ENCODE data around the gene SIGLEC6.

Gene SIGLEC6

DNA sequence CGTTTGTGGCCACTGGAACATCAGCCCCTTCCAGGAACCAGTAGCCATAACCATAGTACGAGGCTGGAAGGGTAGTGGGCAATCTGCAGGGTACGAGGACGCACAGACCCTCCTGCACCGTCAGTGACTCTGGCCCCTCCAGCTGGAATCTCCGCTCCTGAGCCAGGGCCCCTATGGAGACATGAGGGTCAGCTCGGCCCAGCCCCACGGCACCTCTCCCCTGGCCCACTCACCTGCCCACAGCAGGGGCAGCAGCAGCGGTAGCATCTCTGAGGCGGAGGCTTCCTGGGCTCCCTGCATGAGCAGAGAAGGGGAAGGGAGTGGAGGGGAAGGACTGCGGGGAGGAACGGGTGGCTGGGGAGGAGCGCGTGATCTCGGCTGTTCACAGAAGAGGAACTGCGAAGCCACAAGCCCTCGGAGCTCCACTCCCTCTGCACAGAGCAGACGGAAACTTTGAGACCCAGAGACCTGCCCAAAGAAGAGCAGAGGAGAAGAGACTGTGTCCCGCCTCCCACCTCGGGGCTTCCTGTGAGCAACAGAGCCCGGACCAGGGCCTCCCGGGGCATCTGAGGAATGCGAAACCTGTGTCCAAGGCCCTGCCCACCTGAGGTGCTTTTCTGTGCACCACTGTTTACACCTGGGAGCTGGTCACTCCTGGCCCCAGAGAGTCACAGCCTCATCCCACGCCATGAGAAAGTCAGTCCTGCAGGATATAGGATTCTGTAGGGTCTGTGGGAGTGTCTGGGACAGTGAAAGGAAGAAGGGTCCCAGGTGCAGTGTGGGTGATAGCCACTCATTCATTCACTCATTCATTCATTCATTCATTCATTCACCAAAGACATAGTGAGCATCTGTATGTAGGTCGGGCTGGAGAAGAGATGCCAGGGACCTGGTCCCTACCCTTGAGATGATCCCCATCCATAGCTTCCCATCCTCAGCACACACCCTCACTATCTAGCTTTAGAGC lies at the start of gene SIGLEC6:
Gene SIGLEC6 (minus strand): TSS at position 322 of the 967 bp plus-strand sequence. CDS start 22 bp downstream, at position 300.
- no peak for DNase-seq (ENCODE audit: low spot score)

DNA sequence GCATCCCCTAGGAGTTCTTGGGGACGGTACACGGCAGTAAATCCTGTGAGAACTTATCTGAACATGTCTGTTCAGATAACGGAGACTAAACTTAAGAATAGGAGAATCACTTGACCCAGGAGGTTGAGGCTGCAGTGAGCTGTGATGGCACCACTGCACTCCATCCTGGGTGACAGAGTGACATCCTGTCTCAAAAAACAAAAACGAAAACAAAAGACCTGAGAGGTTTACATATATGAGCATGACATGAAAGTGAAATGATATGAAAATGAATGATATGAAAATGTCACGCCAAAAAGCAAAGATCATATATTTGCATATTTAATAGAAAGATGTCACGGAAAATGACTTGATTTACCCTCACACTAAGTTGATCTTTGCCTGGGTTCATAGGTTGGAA lies 45.4 kb upstream of the SIGLEC6 start:
- no peak for DNase-seq (ENCODE audit: low spot score)

DNA sequence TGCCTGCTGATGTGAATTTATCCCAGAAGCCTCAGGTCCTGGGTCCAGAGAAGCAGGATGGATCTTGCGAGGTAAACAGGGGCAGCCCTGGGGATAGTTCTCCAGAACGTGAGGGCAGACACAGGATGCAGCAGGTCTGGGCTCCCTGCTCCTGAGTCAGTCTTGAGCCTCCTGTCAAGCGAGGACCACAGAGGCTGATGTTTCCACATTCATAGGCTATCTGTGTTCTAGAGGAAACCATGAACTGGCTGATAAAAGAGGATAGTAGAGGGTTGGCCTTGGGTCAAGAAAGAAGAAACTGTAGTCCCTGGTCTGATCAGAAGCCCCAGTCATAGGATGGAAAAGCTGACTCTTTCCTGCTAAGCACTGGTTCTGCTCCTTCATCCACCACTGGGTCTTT lies 41.9 kb upstream of the SIGLEC6 start:
- DNase-seq (ENCODE audit: low spot score): no peak

DNA sequence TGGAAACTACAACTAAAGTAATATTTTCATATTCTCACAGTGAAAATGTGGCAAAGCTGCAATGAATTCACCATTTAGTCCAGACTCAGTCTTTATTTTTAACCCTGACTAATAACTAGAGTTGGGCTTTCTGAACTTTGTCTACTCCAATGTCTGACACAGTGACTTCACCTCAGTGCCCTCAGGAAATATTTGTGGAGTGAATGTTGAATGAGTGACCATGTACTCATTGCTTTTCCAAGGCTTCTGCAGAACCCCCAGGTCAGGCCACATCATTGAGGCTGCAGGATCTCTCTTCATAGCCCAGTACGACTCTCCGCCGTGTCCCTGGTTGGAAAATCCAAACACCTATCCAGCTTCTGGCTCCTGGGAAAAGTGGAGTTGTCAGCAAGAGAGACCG lies 41.4 kb upstream of the SIGLEC6 start:
- peak; percentile 59 for DNase-seq (ENCODE audit: low spot score)

DNA sequence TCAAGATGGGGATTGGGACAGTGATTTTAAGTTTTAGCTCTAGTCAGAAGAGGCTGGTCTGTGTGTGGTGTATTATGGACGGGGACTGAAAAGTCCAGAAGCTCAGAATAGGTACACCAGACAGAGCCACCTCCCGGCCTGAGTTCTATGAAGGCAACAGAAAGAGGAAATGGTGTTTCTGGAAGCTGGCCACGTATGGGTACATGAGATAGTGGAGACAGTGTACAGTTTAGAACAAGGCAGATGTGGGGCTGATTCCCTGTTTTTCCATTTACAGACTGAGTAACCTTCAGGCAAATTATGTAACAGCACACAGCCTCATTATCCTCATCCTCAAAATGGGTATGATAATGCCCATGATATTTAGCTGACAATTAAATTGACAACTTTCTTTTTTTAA lies 40.9 kb upstream of the SIGLEC6 start:
- no peak for DNase-seq (ENCODE audit: low spot score)

DNA sequence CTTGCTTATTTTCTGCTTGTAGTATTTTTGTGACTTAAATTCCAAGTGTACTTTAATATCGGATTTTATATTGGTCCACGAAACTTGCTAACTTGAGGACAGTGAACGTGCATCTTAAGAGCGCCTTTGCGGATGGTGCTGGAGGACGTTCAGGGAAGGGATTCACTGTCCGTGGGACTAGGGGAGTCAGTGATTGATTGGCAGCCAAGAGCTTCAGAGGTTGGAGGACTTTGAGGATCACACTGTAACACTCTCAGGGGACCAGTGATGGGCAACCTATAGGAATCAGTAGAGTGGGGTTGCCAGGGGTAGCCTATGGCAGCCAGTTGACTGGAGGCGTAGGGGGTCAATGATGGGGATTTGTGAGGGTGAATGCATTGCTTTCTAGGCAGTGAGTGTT lies 40.1 kb upstream of the SIGLEC6 start:
- no peak for DNase-seq (ENCODE audit: low spot score)

DNA sequence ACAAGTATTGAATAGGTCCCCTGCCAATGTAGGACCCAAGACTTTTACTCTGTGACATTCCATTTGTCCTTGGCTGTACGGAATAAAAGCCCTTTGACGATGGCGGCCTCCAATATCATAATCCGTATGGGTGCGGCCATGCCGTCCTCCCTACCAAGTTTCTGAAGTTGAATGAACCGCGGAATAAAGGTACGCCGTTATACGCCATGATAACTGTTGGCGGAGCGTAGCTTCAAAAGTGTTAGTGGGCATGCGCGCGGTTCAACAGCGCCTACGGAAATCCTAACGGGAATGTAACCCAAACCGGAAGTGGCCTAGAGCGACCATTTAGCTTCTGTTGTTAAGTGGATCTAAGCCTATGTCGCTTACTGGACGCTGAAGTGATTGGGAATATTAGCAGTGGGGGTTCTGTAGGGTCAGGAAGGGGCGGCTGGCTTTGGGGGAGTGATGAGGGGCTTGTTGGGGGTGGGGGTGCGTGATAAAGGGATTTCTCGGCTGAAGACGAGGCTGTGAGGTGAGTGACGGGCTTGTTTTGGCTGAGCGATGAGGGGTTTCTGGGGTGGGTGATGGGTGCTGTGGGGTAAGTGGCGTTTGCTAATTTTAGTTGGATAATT lies 39.6 kb upstream of the SIGLEC6 start, which contains the start of gene ZNF175:
Gene ZNF175 (plus strand): TSS at position 322 of the 614 bp plus-strand sequence. CDS start 2,047 bp downstream, outside the sequence.
- DNase-seq (ENCODE audit: low spot score): peak; percentile 95

DNA sequence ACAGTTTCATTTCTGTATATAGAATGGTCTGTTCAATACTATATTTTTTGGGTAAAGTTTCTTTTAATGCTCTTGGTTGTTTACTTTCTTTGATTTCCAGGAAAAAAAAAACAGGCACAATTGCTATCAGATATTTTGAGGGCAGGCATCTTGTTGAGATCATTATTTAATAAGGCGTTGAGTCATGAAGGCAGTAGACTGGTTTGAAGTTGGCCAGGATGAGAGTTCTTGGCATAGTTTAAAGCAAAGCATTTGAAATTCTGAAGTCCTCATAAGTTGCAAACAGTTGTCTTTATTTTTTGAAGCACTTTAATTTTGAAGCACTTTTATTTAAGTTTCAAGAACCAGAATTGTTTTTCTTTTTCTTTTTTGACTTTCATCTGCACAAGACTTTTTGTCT lies 37.0 kb upstream of the SIGLEC6 start:
- DNase-seq (ENCODE audit: low spot score): no peak

DNA sequence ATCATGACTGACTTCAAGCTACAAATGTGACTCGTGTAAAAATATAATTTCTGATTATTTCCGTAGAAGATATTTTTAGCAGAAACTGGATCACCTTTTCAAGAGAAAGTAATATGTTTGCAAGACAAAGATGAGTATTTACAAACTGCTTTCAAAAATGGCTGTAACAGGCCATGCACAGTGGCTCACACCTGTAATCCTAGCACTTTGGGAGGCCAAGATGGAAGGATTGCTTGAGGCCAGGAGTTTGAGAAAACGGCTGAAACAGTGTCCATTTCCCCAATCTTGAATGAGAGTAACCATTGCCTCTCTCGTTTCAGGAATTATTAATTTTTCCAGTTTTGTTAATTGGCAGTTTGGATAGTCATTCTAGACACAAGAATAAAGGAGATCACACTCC lies 36.1 kb upstream of the SIGLEC6 start:
- no peak for DNase-seq (ENCODE audit: low spot score)

DNA sequence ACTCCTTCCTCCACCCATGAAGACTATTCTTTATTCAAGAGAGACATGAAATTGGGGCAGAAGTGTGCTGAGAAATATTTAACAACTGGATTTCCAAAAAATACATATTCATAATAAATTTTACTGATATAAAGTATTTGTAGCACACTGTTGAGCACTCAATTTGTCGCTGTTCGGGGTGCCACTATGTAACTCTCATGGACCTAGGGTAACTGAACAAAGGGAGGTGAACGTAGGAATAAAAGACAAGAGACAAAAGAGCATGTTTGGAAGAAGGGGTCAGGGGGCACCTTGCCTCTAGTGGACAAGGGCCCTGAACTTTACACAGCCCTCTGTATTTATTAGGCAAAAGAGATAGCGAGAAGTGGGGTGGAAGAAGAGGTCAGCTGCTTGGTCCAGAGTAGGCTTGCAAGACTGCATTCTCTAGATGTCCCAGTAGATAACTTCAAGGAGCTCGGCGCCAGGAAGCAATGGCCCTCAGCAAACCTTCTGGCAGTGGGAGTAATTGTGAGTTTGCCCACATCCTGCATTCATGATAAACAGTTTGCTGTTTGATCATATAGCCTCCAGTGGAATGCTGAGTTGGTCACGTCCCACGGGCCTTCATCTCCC lies 35.1 kb upstream of the SIGLEC6 start:
- no peak for DNase-seq (ENCODE audit: low spot score)

DNA sequence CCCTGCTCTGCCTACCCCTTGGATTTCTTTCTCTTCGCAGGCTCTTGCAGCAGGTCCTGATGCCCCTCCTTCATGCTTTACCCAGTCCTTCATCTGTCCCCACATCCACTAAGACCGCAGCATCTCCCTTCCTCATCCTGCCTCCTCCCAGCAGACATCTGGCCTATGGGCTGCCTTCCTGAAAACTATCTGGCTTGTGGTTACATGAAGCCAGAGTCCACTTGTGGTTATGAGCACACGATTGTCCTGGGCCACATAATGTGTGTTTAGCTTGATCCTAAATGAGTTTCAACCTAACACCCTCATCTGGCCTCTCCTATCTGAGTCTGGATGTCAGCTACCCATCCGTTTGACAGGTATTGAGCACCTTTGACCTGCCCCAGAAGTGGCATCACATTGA lies 34.1 kb upstream of the SIGLEC6 start:
- no peak for DNase-seq (ENCODE audit: low spot score)

DNA sequence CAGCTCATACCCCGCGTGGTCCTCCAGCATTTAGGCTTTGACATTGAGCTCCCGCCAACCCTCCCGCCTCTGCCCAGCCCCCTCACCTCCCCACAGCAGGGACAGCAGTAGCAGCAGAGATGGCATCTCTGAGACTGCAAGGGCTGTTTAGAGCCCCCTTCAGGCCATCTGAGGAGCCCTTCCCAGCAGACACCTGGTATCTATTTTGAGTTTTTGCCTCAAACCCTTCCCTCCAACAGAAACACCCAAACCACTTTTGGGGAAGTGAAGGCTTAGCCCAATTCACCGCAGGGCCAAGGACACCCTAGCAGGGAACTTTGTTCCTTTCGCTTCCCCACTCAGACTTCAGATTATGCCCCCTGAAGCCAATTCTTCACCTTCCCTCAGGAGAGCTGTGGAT lies 33.3 kb upstream of the SIGLEC6 start:
- DNase-seq (ENCODE audit: low spot score): no peak

DNA sequence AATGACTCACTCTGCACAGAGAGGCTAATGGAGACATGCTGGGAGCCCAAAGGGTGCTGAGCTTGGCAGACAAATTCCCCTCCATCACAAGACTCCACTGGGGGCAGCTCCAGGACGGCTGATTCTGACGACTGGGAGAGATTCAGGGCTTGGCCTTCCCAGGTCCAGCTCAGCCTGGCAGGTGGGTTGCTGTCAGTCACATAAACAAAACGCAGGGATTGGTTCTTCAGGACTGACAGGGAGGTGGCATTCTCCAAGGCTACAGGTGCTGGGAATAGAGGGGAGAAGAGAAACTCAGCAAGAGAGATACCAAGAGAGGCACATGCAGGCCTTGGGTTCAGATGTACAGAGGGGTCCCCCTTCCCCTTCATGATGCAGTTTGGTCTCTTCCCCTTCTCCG lies 28.9 kb upstream of the SIGLEC6 start:
- DNase-seq (ENCODE audit: low spot score): no peak

DNA sequence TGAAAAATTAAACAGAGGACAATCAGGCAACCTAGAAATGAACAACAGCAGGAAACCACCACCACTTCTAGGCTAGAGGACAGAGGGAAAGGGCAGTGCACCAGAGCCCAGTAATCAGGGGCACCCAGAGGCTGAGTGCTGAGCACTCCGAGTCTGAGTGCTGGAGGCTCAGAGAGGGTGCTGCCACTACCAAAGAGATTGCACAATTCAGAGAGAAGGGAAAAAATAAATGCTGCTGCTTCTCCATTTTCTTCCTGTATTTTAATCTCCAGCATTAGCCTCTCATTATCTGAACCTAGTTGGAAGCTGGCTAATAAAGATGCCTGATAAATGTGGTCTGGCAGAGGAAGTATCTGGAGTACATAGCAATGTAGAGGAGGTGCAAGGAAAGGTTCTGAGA lies 27.8 kb upstream of the SIGLEC6 start:
- no peak for DNase-seq (ENCODE audit: low spot score)

DNA sequence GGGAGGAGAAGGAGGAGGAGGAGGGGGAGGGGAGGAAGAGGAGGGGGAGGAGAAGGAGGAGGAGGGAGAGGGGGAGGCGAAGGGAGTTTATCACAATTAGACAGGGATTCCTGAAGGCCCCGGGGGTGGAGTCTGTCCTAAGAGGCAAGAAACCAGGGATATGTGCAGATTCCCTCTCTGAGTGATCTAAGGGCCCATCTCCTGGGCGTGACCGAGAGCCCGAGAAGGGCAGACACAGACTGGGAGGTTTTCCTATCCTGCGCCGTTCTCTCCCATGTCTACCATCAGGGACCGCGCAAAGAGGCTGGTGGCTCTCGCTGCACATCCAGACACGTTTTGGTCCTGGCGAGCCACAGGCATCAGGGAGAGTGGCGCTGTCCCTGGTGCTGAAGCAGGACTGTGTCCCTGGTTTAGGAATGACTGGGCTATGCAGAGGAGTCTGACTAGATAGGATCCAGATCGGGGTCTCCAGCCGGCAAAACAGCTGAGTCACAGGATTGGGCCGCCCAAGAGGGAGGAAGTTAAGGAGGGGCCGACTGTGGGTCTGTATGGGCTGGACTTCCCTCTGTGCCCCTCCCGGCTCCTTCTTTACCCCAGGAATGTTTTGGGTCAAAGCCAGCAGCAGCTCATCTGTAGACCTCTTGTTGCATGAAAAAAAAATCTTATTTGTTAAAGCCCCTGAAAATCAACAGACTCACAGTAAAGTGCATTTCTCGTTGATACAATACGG lies 21.7 kb upstream of the SIGLEC6 start:
- peak; percentile 80 for DNase-seq (ENCODE audit: low spot score)

DNA sequence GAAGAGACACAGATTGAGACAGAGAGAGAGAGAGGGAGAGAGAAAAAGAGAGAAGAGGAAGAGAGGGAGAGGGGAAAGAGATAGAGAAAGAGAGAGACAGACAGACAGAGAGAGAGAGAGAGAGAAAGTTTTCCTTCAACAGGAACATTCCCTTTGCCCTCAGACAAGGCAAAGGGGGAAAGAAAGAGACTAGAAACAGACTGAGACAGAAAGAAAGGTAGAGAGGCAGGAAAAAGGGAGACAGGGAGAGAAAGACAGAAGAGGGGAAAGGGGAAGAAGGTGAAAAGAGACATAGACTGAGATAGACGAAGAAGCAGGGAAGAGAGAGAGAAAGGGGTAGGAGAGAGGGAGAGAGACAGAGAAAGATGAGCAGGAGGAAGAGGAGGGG lies 21.1 kb upstream of the SIGLEC6 start:
- no peak for DNase-seq (ENCODE audit: low spot score)

DNA sequence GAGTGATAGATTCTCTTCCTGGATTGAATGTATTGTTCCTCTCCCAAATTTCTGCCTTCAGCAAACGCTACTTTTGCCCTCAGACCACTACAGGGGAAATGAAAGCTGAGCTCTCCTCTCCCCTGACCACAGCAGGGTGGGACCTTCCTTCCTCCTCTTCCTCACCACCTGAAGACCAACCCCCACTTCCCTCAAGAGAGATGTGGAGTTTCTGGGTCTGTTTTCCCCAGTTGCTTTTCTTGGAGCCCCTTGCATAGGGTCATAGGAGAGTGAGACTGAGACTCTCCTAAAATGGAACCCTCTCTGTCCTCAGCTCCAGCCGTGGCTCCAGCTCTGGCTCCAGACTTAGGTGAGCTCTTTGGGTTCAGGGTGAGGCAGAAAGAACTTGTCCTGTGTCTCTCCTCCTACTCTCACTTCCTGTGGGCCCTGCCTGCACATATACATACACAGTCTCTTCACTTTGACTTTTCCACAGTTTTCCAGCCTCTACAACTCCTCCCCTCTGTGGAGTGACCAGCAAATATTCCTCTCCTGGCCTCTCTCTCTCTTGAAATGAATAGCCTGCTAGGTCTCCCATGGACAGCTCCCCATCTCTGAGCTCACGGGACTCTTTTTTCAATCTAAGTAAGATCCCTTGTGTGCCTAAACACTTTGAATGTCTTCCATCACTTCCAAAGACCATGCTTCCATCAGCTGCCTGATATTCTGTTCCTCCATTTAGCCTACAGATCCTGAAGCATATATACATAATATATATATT lies 20.4 kb upstream of the SIGLEC6 start:
- DNase-seq (ENCODE audit: low spot score): no peak

DNA sequence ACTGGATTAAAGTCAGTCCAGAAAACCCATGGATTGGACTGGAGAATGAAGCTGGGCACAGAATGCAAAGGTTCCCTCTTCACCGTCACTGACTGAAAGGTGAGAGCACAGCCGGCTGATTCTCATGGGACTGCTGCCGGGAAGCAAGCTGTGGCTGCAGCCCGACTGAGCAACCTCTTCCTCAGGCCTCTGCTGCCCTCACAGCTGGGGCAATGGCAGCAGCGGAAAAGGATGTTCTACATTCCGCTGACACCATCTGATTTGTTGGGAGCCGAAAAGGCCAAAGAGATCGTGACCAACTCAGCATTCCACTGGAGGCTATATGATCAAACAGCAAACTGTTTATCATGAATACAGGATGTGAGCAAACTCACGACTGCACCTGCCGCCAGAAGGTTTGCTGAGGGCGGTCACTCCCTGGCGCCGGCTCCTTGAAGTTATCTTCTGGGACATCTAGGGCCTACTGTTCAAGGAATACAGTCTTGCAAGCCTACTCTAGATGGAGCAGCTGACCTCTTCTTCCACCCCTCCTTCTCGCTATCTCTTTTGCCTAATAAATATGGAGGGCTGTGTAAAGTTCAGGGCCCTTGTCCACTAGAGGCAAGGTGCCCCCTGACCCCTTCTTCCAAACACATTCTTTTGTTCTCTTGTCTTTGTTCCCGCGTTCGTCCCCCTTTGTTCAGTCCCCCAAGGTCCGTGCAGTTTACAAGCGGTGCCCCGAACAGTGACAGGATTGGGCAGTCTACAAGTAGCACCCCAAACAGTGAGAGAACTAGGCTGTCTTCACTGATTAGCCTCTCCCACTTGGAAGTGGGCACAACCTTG lies 19.6 kb upstream of the SIGLEC6 start:
- no peak for DNase-seq (ENCODE audit: low spot score)

DNA sequence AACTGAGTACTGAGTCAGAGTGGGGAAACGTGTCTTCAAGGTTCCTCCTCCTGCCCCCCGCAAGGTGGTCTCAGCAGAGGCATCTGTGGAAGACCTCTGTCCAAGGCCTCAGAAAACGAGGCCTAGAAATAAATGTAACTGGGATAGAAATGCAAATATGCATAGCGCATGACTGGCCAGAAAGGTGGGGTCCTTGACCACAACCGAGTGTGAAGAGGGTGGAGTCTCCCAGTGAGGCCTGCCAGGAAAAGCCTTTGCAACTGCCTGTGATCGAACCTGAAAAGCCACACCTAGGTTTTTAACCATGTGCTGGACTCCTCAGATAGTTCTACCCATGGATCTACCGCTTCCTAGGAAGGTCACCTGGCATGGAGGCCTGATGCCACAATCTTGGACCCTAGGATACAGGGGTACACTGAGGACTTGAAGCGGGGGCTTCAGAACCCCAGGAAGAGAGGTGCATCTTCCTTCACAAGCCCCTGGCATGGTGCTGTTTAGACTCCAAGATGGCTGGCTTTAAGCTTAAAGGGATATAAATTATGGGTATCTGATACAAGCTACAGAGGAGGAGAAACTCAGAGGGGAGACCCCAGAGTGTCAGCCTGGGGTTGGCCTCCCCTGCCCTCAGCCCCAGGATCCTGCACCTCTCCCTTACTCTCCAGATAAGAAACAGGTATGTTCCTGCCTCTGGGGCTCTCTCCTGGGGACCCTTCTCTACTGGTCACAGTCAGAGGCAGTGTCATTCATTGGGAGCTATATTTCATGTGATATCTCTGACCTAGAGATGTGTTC lies 18.3 kb upstream of the SIGLEC6 start:
- no peak for DNase-seq (ENCODE audit: low spot score)

DNA sequence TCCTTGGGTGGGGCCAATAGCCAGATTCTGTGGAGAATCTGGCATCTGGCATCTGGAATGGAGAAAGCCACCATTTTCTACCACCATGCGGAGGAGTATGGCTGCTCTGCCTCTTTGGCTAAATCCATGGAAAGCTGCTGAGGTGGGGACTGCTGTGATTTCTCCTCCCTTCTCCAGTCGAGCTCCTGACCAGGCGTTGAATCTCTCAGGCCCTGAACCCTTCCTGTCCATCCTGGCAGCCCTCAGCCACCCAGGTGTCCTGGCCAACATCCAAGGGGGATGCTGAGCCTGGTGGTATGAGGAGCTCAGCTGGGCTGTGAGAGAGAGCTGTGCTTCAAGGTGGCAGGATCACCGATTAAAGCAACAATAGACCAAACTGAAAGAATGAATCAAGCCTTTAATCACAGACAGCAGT lies 17.4 kb upstream of the SIGLEC6 start:
- no peak for DNase-seq (ENCODE audit: low spot score)
